Measurements from ENCODE around the gene CCDC107. TPM values are rescaled to one million over a fixed set of nuclear protein-coding genes. Genes with fewer than 3 reads are reported as not detected.

CCDC107 gene
- total and polyA plus RNA-seq, 2 experiments from 2014 or later, result 6.9 to 18.4 TPM

DNA sequence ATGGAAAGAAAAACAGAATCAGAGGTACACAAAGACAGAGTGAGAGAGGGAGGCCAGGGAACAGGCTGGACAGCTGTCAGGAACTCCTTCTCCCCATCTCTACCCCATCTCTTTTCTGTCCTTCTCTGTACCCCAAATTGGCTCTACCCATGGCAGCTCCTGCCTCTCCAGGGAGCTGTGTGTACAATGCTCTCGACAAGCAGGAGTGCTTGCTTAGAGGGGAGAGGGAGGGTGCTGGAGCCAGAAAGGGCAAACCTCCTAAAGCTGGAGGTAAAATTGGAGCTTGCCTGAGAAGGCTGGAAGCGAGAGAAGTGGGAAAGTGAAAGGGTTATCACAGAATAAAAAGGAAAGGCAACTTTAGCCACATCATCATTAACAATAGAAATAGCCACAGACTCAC lies 25.2 kb downstream of the CCDC107 start:
- DNase-seq (ENCODE audit: low spot score) (no peak), ATAC-seq (no peak)
- no peak overlapping the region for H3K4me3 Mint-ChIP-seq
- H3K36me3 Mint-ChIP-seq (ENCODE audit: low read depth), result peaks cover 63% of the 10 kb centered on the region
- peaks cover 14% of the 10 kb centered on the region for H3K27me3 Mint-ChIP-seq (ENCODE audit: insufficient read depth, low read depth, poor library complexity)
- TF ChIP-seq NANOG (IDR thresholded peaks at IDR 0.05; ENCODE audit: borderline replicate concordance), result no peak
- TF ChIP-seq EZH2phosphoT487 (IDR thresholded peaks at IDR 0.05; ENCODE audit: unreplicated experiment), result no peak
- TF ChIP-seq JUNB (IDR thresholded peaks at IDR 0.05; ENCODE audit: unreplicated experiment), result no peak
- TF ChIP-seq POLR2AphosphoS5 (IDR thresholded peaks at IDR 0.05; ENCODE audit: low read depth), result no peak
- TF ChIP-seq ZNF331 (CRISPR knock-in tag; IDR thresholded peaks at IDR 0.05; ENCODE audit: low read depth), result no peak
- TF ChIP-seq EZH2 (IDR thresholded peaks at IDR 0.05; ENCODE audit: low read depth, unreplicated experiment), result no peak
- TF ChIP-seq, protein P1, sequence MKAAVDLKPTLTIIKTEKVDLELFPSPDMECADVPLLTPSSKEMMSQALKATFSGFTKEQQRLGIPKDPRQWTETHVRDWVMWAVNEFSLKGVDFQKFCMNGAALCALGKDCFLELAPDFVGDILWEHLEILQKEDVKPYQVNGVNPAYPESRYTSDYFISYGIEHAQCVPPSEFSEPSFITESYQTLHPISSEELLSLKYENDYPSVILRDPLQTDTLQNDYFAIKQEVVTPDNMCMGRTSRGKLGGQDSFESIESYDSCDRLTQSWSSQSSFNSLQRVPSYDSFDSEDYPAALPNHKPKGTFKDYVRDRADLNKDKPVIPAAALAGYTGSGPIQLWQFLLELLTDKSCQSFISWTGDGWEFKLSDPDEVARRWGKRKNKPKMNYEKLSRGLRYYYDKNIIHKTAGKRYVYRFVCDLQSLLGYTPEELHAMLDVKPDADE (IDR thresholded peaks at IDR 0.05), result no peak
- TF ChIP-seq STAT1 (IDR thresholded peaks at IDR 0.05; ENCODE audit: unreplicated experiment), result no peak
- TF ChIP-seq, protein P2, sequence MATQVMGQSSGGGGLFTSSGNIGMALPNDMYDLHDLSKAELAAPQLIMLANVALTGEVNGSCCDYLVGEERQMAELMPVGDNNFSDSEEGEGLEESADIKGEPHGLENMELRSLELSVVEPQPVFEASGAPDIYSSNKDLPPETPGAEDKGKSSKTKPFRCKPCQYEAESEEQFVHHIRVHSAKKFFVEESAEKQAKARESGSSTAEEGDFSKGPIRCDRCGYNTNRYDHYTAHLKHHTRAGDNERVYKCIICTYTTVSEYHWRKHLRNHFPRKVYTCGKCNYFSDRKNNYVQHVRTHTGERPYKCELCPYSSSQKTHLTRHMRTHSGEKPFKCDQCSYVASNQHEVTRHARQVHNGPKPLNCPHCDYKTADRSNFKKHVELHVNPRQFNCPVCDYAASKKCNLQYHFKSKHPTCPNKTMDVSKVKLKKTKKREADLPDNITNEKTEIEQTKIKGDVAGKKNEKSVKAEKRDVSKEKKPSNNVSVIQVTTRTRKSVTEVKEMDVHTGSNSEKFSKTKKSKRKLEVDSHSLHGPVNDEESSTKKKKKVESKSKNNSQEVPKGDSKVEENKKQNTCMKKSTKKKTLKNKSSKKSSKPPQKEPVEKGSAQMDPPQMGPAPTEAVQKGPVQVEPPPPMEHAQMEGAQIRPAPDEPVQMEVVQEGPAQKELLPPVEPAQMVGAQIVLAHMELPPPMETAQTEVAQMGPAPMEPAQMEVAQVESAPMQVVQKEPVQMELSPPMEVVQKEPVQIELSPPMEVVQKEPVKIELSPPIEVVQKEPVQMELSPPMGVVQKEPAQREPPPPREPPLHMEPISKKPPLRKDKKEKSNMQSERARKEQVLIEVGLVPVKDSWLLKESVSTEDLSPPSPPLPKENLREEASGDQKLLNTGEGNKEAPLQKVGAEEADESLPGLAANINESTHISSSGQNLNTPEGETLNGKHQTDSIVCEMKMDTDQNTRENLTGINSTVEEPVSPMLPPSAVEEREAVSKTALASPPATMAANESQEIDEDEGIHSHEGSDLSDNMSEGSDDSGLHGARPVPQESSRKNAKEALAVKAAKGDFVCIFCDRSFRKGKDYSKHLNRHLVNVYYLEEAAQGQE (IDR thresholded peaks at IDR 0.05; ENCODE audit: unreplicated experiment), result no peak
- TF ChIP-seq CREB1 (CRISPR knock-in tag; IDR thresholded peaks at IDR 0.05; ENCODE audit: low read depth), result no peak
- TF ChIP-seq, protein P3, sequence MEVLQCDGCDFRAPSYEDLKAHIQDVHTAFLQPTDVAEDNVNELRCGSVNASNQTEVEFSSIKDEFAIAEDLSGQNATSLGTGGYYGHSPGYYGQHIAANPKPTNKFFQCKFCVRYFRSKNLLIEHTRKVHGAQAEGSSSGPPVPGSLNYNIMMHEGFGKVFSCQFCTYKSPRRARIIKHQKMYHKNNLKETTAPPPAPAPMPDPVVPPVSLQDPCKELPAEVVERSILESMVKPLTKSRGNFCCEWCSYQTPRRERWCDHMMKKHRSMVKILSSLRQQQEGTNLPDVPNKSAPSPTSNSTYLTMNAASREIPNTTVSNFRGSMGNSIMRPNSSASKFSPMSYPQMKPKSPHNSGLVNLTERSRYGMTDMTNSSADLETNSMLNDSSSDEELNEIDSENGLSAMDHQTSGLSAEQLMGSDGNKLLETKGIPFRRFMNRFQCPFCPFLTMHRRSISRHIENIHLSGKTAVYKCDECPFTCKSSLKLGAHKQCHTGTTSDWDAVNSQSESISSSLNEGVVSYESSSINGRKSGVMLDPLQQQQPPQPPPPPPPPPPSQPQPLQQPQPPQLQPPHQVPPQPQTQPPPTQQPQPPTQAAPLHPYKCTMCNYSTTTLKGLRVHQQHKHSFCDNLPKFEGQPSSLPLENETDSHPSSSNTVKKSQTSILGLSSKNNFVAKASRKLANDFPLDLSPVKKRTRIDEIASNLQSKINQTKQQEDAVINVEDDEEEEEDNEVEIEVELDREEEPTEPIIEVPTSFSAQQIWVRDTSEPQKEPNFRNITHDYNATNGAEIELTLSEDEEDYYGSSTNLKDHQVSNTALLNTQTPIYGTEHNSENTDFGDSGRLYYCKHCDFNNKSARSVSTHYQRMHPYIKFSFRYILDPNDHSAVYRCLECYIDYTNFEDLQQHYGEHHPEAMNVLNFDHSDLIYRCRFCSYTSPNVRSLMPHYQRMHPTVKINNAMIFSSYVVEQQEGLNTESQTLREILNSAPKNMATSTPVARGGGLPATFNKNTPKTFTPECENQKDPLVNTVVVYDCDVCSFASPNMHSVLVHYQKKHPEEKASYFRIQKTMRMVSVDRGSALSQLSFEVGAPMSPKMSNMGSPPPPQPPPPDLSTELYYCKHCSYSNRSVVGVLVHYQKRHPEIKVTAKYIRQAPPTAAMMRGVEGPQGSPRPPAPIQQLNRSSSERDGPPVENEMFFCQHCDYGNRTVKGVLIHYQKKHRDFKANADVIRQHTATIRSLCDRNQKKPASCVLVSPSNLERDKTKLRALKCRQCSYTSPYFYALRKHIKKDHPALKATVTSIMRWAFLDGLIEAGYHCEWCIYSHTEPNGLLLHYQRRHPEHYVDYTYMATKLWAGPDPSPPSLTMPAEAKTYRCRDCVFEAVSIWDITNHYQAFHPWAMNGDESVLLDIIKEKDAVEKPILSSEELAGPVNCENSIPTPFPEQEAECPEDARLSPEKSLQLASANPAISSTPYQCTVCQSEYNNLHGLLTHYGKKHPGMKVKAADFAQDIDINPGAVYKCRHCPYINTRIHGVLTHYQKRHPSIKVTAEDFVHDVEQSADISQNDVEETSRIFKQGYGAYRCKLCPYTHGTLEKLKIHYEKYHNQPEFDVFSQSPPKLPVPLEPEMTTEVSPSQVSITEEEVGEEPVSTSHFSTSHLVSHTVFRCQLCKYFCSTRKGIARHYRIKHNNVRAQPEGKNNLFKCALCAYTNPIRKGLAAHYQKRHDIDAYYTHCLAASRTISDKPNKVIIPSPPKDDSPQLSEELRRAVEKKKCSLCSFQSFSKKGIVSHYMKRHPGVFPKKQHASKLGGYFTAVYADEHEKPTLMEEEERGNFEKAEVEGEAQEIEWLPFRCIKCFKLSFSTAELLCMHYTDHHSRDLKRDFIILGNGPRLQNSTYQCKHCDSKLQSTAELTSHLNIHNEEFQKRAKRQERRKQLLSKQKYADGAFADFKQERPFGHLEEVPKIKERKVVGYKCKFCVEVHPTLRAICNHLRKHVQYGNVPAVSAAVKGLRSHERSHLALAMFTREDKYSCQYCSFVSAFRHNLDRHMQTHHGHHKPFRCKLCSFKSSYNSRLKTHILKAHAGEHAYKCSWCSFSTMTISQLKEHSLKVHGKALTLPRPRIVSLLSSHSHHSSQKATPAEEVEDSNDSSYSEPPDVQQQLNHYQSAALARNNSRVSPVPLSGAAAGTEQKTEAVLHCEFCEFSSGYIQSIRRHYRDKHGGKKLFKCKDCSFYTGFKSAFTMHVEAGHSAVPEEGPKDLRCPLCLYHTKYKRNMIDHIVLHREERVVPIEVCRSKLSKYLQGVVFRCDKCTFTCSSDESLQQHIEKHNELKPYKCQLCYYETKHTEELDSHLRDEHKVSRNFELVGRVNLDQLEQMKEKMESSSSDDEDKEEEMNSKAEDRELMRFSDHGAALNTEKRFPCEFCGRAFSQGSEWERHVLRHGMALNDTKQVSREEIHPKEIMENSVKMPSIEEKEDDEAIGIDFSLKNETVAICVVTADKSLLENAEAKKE (CRISPR knock-in tag; IDR thresholded peaks at IDR 0.05), result no peak
- H4K20me1 ChIP-seq (replicated peaks; ENCODE audit: insufficient read depth), result peaks cover 9% of the 10 kb centered on the region
- peaks cover 36% of the 10 kb centered on the region for H3K4me1 Mint-ChIP-seq
- no peak overlapping the region for H3K4me2 ChIP-seq
- H3K4me3 ChIP-seq, result no peak overlapping the region
- H3K27me3 ChIP-seq (ENCODE audit: insufficient read depth), result no peaks in the 10 kb centered on the region
- H3K4me1 ChIP-seq (ENCODE audit: insufficient read depth), result peaks cover 19% of the 10 kb centered on the region
- H3K36me3 ChIP-seq (ENCODE audit: insufficient read depth), result peaks cover 26% of the 10 kb centered on the region
- H3K27ac Mint-ChIP-seq, result no peak overlapping the region
- no peak overlapping the region for H3K27ac ChIP-seq (ENCODE audit: low read depth)
- no peaks in the 10 kb centered on the region for H3K9me3 Mint-ChIP-seq
- H3K79me2 ChIP-seq (replicated peaks; ENCODE audit: insufficient read depth), result peaks cover 9% of the 10 kb centered on the region
- no peak overlapping the region for H2AFZ ChIP-seq
- H3K9me2 ChIP-seq (ENCODE audit: insufficient read depth), result no peaks in the 10 kb centered on the region
- H3F3A ChIP-seq (replicated peaks; ENCODE audit: low read depth), result peaks cover 22% of the 10 kb centered on the region
